Measurements from ENCODE around the gene BCL2L1. TPM values are rescaled to one million over a fixed set of nuclear protein-coding genes. Genes with fewer than 3 reads are reported as not detected.
"Not testable (repeated sequence)": the region's sequence is repeated elsewhere in the genome, so short reads cannot be mapped to it uniquely, and the experiment has no call there.

Gene BCL2L1
- polyA plus RNA-seq, 4 donors: 52.6 to 160 (median 86.3) TPM

- Histone ChIP-seq H3K9me3 (ENCODE audit: control insufficient read depth in 2 of 2, insufficient read depth in 1 of 2, low read depth in 1 of 2, low read length in 1 of 2) (no peaks in the 10 kb centered on the region), H3K4me3 (ENCODE audit: low read depth in 1 of 3, low read length in 3 of 3) (peak overlapping the region in 2 of 3 donors; percentile 8 to 18), H3K36me3 (ENCODE audit: control insufficient read depth in 3 of 3, insufficient read depth in 2 of 3, low read depth in 1 of 3, low read length in 3 of 3) (peaks cover 0 to 53% (median 3%) of the 10 kb centered on the region in 3 donors), H3K27me3 (ENCODE audit: control insufficient read depth in 3 of 3, insufficient read depth in 3 of 3, low read length in 3 of 3) (no peaks in the 10 kb centered on the region), H3K4me1 (ENCODE audit: control insufficient read depth in 3 of 3, insufficient read depth in 2 of 3, low read depth in 1 of 3, low read length in 2 of 3) (peaks cover 21 to 22% (median 21%) of the 10 kb centered on the region in 3 donors), H3K27ac (ENCODE audit: low read depth in 1 of 3, low read length in 2 of 3) (peak overlapping the region in 2 of 3 donors; percentile 81 to 92)
- peak in 1 of 2 donors; percentile 78 for DNase-seq
- no peak for FAIRE-seq
- 15 to 21% (median 16%) methylated on average over 10 of the region's 10 CpGs for WGBS, 3 donors
Observed at GRCh38 chr20:31674895-31675827, 47.5 kb downstream of the BCL2L1 start.

- Histone ChIP-seq H3K4me1 (ENCODE audit: control insufficient read depth in 3 of 3, insufficient read depth in 2 of 3, low read depth in 1 of 3, low read length in 2 of 3) (peaks cover 19 to 22% (median 21%) of the 10 kb centered on the region in 3 donors), H3K27me3 (ENCODE audit: control insufficient read depth in 3 of 3, insufficient read depth in 3 of 3, low read length in 3 of 3) (no peaks in the 10 kb centered on the region), H3K27ac (ENCODE audit: low read depth in 1 of 3, low read length in 2 of 3) (peak overlapping the region in 2 of 3 donors; percentile 59 to 92), H3K9me3 (ENCODE audit: control insufficient read depth in 2 of 2, insufficient read depth in 1 of 2, low read depth in 1 of 2, low read length in 1 of 2) (no peaks in the 10 kb centered on the region), H3K4me3 (ENCODE audit: low read depth in 1 of 3, low read length in 3 of 3) (no peak overlapping the region), H3K36me3 (ENCODE audit: control insufficient read depth in 3 of 3, insufficient read depth in 2 of 3, low read depth in 1 of 3, low read length in 3 of 3) (peaks cover 0 to 51% (median 3%) of the 10 kb centered on the region in 3 donors)
- FAIRE-seq (no peak), DNase-seq (no peak)
- WGBS, 3 donors: 54 to 56% (median 55%) methylated on average over 2 of the region's 2 CpGs
Observed at GRCh38 chr20:31673943-31674463, 48.7 kb downstream of the BCL2L1 start.

DNA sequence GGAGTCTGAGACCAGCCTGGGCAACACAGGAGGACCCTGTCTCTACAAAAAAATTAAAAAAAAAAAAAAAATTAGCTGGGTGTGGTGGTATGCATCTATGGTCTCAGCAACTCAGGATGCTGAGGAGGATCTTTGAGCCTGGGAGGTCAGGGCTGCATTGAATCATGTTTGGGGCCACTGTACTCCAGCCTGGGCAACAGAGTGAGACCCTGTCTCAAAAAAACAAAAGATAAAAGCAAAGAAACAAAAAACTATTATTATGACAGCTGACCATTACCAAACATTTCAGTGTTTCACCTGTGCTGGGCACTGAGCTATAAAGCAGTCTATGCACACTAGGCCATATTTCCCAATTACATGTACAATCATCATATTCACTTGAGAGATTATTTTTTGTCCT is 49.2 kb downstream of the BCL2L1 start:
- Histone ChIP-seq H3K36me3 (ENCODE audit: control insufficient read depth in 3 of 3, insufficient read depth in 2 of 3, low read depth in 1 of 3, low read length in 3 of 3) (peaks cover 0 to 48% (median 3%) of the 10 kb centered on the region in 3 donors), H3K4me1 (ENCODE audit: control insufficient read depth in 3 of 3, insufficient read depth in 2 of 3, low read depth in 1 of 3, low read length in 2 of 3) (peaks cover 14 to 21% (median 18%) of the 10 kb centered on the region in 3 donors), H3K9me3 (ENCODE audit: control insufficient read depth in 2 of 2, insufficient read depth in 1 of 2, low read depth in 1 of 2, low read length in 1 of 2) (no peaks in the 10 kb centered on the region), H3K27me3 (ENCODE audit: control insufficient read depth in 3 of 3, insufficient read depth in 3 of 3, low read length in 3 of 3) (no peaks in the 10 kb centered on the region), H3K27ac (ENCODE audit: low read depth in 1 of 3, low read length in 2 of 3) (no peak overlapping the region), H3K4me3 (ENCODE audit: low read depth in 1 of 3, low read length in 3 of 3) (no peak overlapping the region)
- no peak for FAIRE-seq
- DNase-seq: no peak

- FAIRE-seq (no peak), DNase-seq (no peak)
- Histone ChIP-seq H3K4me1 (ENCODE audit: control insufficient read depth in 3 of 3, insufficient read depth in 2 of 3, low read depth in 1 of 3, low read length in 2 of 3) (peaks cover 8 to 22% (median 19%) of the 10 kb centered on the region in 3 donors), H3K9me3 (ENCODE audit: control insufficient read depth in 2 of 2, insufficient read depth in 1 of 2, low read depth in 1 of 2, low read length in 1 of 2) (no peaks in the 10 kb centered on the region), H3K36me3 (ENCODE audit: control insufficient read depth in 3 of 3, insufficient read depth in 2 of 3, low read depth in 1 of 3, low read length in 3 of 3) (peaks cover 0 to 51% (median 0%) of the 10 kb centered on the region in 3 donors), H3K4me3 (ENCODE audit: low read depth in 1 of 3, low read length in 3 of 3) (no peak overlapping the region), H3K27me3 (ENCODE audit: control insufficient read depth in 3 of 3, insufficient read depth in 3 of 3, low read length in 3 of 3) (no peaks in the 10 kb centered on the region), H3K27ac (ENCODE audit: low read depth in 1 of 3, low read length in 2 of 3) (peak overlapping the region in 2 of 3 donors; percentile 54 to 85)
- WGBS, 3 donors: 94 to 100% (median 96%) methylated on average over 2 of the region's 2 CpGs
Observed at GRCh38 chr20:31671324-31671723, 51.3 kb downstream of the BCL2L1 start.

- WGBS, 3 donors: 66 to 85% (median 71%) methylated on average over 10 of the region's 10 CpGs
- DNase-seq (no peak), FAIRE-seq (no peak)
- Histone ChIP-seq H3K4me1 (ENCODE audit: control insufficient read depth in 3 of 3, insufficient read depth in 2 of 3, low read depth in 1 of 3, low read length in 2 of 3) (peaks cover 6 to 17% (median 14%) of the 10 kb centered on the region in 3 donors), H3K27me3 (ENCODE audit: control insufficient read depth in 3 of 3, insufficient read depth in 3 of 3, low read length in 3 of 3) (no peaks in the 10 kb centered on the region), H3K36me3 (ENCODE audit: control insufficient read depth in 3 of 3, insufficient read depth in 2 of 3, low read depth in 1 of 3, low read length in 3 of 3) (peaks cover 0 to 53% (median 5%) of the 10 kb centered on the region in 3 donors), H3K4me3 (ENCODE audit: low read depth in 1 of 3, low read length in 3 of 3) (no peak overlapping the region), H3K27ac (ENCODE audit: low read depth in 1 of 3, low read length in 2 of 3) (peak overlapping the region in 2 of 3 donors; percentile 54 to 85), H3K9me3 (ENCODE audit: control insufficient read depth in 2 of 2, insufficient read depth in 1 of 2, low read depth in 1 of 2, low read length in 1 of 2) (no peaks in the 10 kb centered on the region)
Observed at GRCh38 chr20:31670371-31671228, 52.1 kb downstream of the BCL2L1 start.

DNA sequence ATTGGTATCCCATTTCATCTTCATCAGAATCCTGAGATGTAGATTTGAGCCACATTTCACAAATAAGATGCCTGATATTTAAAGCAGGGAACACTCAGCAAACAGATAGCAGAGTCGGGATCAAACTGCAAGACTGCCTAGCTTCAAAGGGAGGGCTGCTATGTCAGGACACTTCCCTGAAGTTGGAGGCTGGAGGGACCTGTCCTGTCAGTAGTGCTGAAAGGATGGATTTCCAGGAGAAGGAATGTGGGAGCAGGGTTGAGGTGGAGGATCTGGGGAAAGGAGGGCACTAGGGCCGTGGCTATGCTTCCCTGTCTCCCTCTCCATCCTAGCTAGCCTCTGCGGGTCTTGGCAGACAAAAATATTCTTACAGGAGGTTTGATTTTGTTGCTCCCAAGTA is 52.8 kb downstream of the BCL2L1 start:
- DNase-seq (no peak), FAIRE-seq (no peak)
- WGBS, 3 donors: 62 to 86% (median 70%) methylated on average over 3 of the region's 3 CpGs
- Histone ChIP-seq H3K36me3 (ENCODE audit: control insufficient read depth in 3 of 3, insufficient read depth in 2 of 3, low read depth in 1 of 3, low read length in 3 of 3) (peaks cover 0 to 53% (median 7%) of the 10 kb centered on the region in 3 donors), H3K27me3 (ENCODE audit: control insufficient read depth in 3 of 3, insufficient read depth in 3 of 3, low read length in 3 of 3) (no peaks in the 10 kb centered on the region), H3K9me3 (ENCODE audit: control insufficient read depth in 2 of 2, insufficient read depth in 1 of 2, low read depth in 1 of 2, low read length in 1 of 2) (no peaks in the 10 kb centered on the region), H3K27ac (ENCODE audit: low read depth in 1 of 3, low read length in 2 of 3) (peak overlapping the region in 1 of 3 donors; percentile 85), H3K4me1 (ENCODE audit: control insufficient read depth in 3 of 3, insufficient read depth in 2 of 3, low read depth in 1 of 3, low read length in 2 of 3) (peaks cover 4 to 23% (median 10%) of the 10 kb centered on the region in 3 donors), H3K4me3 (ENCODE audit: low read depth in 1 of 3, low read length in 3 of 3) (no peak overlapping the region)

- Histone ChIP-seq H3K4me1 (ENCODE audit: control insufficient read depth in 3 of 3, insufficient read depth in 2 of 3, low read depth in 1 of 3, low read length in 2 of 3) (peaks cover 7 to 31% (median 9%) of the 10 kb centered on the region in 3 donors), H3K36me3 (ENCODE audit: control insufficient read depth in 3 of 3, insufficient read depth in 2 of 3, low read depth in 1 of 3, low read length in 3 of 3) (peaks cover 0 to 59% (median 13%) of the 10 kb centered on the region in 3 donors)
- WGBS, 3 donors: 92 to 97% (median 97%) methylated on average over 2 of the region's 2 CpGs
- not testable (repeated sequence) for H3K27me3 ChIP-seq (ENCODE audit: control insufficient read depth in 3 of 3, insufficient read depth in 3 of 3, low read length in 3 of 3); FAIRE-seq; H3K9me3 ChIP-seq (ENCODE audit: control insufficient read depth in 2 of 2, insufficient read depth in 1 of 2, low read depth in 1 of 2, low read length in 1 of 2); DNase-seq; H3K4me3 ChIP-seq (ENCODE audit: low read depth in 1 of 3, low read length in 3 of 3); H3K27ac ChIP-seq (ENCODE audit: low read depth in 1 of 3, low read length in 2 of 3)
Observed at GRCh38 chr20:31668944-31669343, 53.7 kb downstream of the BCL2L1 start.

Data from small intestine (tissue), 7 donors.